IMR-90 (cell line): ENCODE results near the gene SLC30A1.

Source experiments
- CEBPB ChIP-seq: IDR thresholded peaks from 2 replicates; pipeline ENCODE4 v1.6.1; 2012; ENCODE audit warnings: low read depth, low read length, improper control_type of control experiment
- MAFK ChIP-seq: IDR thresholded peaks from 2 replicates; pipeline ENCODE4 v1.6.1; 2012; ENCODE audit warnings: low read depth, low read length, improper control_type of control experiment
- POLR2A ChIP-seq: IDR thresholded peaks from 2 replicates; pipeline ENCODE4 v1.6.1; 2012; ENCODE audit warnings: mild to moderate bottlenecking, low read depth, low read length
- TF ChIP-seq, protein P1 (sequence below): conservative IDR thresholded peaks from 2 replicates; pipeline ENCODE4 v1.5.1; 2012; ENCODE audit warnings: mild to moderate bottlenecking, low read depth, low read length, improper control_type of control experiment
- TF ChIP-seq, protein P2 (sequence below): fragments of 150-350 bp; IDR thresholded peaks from 2 replicates; pipeline ENCODE4 v1.6.1; 2017; ENCODE audit warnings: mild to moderate bottlenecking, antibody characterized with exemption, low read length, low read depth

DNA sequence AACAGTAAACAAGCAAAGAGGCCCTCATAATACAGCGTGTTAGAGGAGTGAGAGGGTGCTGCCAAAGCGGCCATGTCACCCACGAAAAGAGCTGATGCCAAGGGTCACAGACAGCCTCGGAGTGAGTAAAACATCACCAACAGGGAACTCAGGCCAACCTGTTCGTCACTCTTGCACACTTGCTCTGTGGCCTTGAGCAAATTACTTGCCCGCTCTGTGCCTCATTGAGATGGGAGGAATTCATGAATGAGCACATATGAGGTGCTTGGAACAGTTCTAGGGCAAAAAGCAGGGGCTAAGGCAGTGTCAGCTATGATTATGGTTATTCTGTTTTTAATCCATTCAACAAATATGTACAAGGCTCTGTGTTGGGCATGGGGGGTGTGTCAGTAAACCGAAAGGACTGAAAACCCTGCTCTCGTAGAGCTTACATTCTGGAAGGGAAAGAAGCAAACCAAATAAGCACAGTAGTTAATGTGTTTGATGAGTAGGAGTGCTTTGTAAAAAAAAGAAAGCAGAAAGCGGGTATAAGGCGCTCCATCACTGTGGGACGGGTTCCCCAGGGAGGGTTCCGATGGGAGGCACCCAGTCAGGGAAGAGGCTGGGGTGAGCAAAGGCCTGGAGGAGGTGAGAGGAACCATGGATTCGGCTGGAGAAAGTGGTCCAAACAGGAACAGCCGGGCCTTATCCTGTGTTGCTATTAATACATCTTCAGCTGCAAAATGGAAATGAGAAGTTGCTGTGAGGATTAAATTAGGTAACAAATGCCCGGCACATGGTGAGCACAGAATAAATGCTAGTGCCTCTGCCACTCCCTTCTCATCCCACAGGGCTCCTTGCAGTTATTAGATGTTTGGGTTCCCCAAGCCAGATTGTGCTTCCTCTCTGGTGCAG is 47.5 kb downstream of the SLC30A1 start:
- TF ChIP-seq, protein P1, sequence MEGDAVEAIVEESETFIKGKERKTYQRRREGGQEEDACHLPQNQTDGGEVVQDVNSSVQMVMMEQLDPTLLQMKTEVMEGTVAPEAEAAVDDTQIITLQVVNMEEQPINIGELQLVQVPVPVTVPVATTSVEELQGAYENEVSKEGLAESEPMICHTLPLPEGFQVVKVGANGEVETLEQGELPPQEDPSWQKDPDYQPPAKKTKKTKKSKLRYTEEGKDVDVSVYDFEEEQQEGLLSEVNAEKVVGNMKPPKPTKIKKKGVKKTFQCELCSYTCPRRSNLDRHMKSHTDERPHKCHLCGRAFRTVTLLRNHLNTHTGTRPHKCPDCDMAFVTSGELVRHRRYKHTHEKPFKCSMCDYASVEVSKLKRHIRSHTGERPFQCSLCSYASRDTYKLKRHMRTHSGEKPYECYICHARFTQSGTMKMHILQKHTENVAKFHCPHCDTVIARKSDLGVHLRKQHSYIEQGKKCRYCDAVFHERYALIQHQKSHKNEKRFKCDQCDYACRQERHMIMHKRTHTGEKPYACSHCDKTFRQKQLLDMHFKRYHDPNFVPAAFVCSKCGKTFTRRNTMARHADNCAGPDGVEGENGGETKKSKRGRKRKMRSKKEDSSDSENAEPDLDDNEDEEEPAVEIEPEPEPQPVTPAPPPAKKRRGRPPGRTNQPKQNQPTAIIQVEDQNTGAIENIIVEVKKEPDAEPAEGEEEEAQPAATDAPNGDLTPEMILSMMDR, result no peak
- TF ChIP-seq CEBPB (no peak), POLR2A (no peak), MAFK (no peak)
- TF ChIP-seq, protein P2, sequence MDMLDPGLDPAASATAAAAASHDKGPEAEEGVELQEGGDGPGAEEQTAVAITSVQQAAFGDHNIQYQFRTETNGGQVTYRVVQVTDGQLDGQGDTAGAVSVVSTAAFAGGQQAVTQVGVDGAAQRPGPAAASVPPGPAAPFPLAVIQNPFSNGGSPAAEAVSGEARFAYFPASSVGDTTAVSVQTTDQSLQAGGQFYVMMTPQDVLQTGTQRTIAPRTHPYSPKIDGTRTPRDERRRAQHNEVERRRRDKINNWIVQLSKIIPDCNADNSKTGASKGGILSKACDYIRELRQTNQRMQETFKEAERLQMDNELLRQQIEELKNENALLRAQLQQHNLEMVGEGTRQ, result no peak
